ENCODE data around the gene WBP2. TPM values are rescaled to one million over a fixed set of nuclear protein-coding genes. Genes with fewer than 3 reads are reported as not detected.

The WBP2 gene
- total and polyA plus RNA-seq, 10 of the 15 experiments (the other 5 are each of a cell fraction or from before 2014, with no cell fraction given) = 1.5 to 57.3 (median 27.5) TPM

- ChIA-PET SMC1A (ENCODE audit: uncharacterized antibody, unreplicated experiment) (interaction anchor here (1.1 to 1.9 kb wide), 3 partner anchors 13 to 30 kb away, joined by 4 to 8 read pairs (median 6); partner anchors contain the start of gene UNC13D), CTCF (interaction anchor here (0.7 to 7.9 kb wide), 6 partner anchors 15 to 134 kb away, joined by 3 to 81 read pairs (median 4); partner anchors contain the start of genes GALK1, TRIM65 and WBP2), POLR2A (interaction anchor here (0.6 to 3.7 kb wide), 3 partner anchors 16 to 390 kb away, joined by 5 to 27 read pairs (median 5); no protein-coding TSS in a partner anchor), RAD21 (ENCODE audit: unreplicated experiment) (interaction anchor here (1.2 to 1.7 kb wide), 3 partner anchors 19 to 1500 kb away, joined by 3 to 8 read pairs (median 7); partner anchors contain the start of genes GALK1 and WBP2)
- Histone ChIP-seq H3K36me3 (ENCODE audit: control insufficient read depth in 2 of 2, insufficient read depth in 2 of 2, low read length in 1 of 2) (no peaks in the 10 kb centered on the region), H3K9ac (ENCODE audit: control insufficient read depth, insufficient read depth, low read length) (no peak overlapping the region), H3K9me3 (replicated peaks; ENCODE audit: control insufficient read depth, insufficient read depth, low read length) (no peaks in the 10 kb centered on the region), H3K4me1 (ENCODE audit: control insufficient read depth, insufficient read depth, low read length) (peaks cover 25% of the 10 kb centered on the region), H3K27me3 (replicated peaks in 1 of 2; ENCODE audit: control insufficient read depth in 2 of 2, insufficient read depth in 2 of 2, low read length in 1 of 2) (peaks cover 2% of the 10 kb centered on the region in 2 experiments; a peak in 3 of 4 replicates), H3K79me2 (ENCODE audit: control insufficient read depth, insufficient read depth, low read length) (no peaks in the 10 kb centered on the region), H2AFZ (ENCODE audit: control insufficient read depth, low read depth, low read length) (no peak overlapping the region), H3K4me2 (ENCODE audit: control insufficient read depth, insufficient read depth) (no peak overlapping the region), H4K20me1 (ENCODE audit: control insufficient read depth, insufficient read depth) (no peaks in the 10 kb centered on the region), H3K27ac (ENCODE audit: control insufficient read depth, insufficient read depth) (no peak overlapping the region), H3K4me3 (no peak overlapping the region)
- in situ Hi-C loops (cut with MboI) = no loop called here
- FAIRE-seq = no peak
- no peak for TF ChIP-seq TCF12 (IDR thresholded peaks at IDR 0.05; ENCODE audit: low read depth, low read length)
- TF ChIP-seq WRNIP1 (IDR thresholded peaks at IDR 0.05; ENCODE audit: borderline replicate concordance, low read depth, low read length) = no peak
- TF ChIP-seq CBX5 (IDR thresholded peaks at IDR 0.05; ENCODE audit: low read depth) = no peak
- TF ChIP-seq KDM1A (IDR thresholded peaks at IDR 0.05; ENCODE audit: borderline replicate concordance) = no peak
- no peak for TF ChIP-seq ETV6 (conservative IDR thresholded peaks at IDR 0.05 in 1 of 2, IDR thresholded peaks at IDR 0.05 in 1 of 2; ENCODE audit: borderline replicate concordance in 1 of 2, low read depth in 1 of 2)
- no peak for TF ChIP-seq RAD51 (IDR thresholded peaks at IDR 0.05)
- TF ChIP-seq E2F4 (IDR thresholded peaks at IDR 0.05; ENCODE audit: low read depth, low read length) = no peak
- no peak for TF ChIP-seq CEBPB (IDR thresholded peaks at IDR 0.05; ENCODE audit: borderline replicate concordance in 1 of 2, low read depth in 2 of 2, low read length in 2 of 2)
- TF ChIP-seq RUNX3 (IDR thresholded peaks at IDR 0.05; ENCODE audit: low read length) = no peak
- no peak for ATAC-seq
- no TSS peak for BruUV-seq (replicated peaks)
- DNase-seq (ENCODE audit: low read depth, low spot score) = no peak
- intact Hi-C loops (cut with micrococcal nuclease; ENCODE audit: unreplicated experiment) = no loop called here
- WGBS (ENCODE audit: insufficient coverage, insufficient replicate concordance, low lambda C conversion rate, missing lambda C conversion rate) = 93% methylated on average over 37 of the region's 38 CpGs
Measured at GRCh38 chr17:75874323-75875181, 19.4 kb upstream of the WBP2 start.

All from GM12878 (cell line).